HCT116 (cell line): Measurements from ENCODE around the gene IQCK.

Source experiments
- EZH2phosphoT487 ChIP-seq: fragments of 200-600 bp; IDR thresholded peaks from 2 replicates; pipeline ENCODE4 v1.6.1; 2018; ENCODE audit warnings: antibody characterized with exemption, borderline replicate concordance
- JUND ChIP-seq: IDR thresholded peaks from 2 replicates; pipeline ENCODE4 v1.6.1; 2012
- POLR2AphosphoS5 ChIP-seq: IDR thresholded peaks from 2 replicates; pipeline ENCODE4 v1.6.1; 2011; ENCODE audit warnings: mild to moderate bottlenecking, low read depth, low read length, moderate library complexity
- RAD21 ChIP-seq: IDR thresholded peaks from 2 replicates; pipeline ENCODE4 v1.6.1; 2012; ENCODE audit warnings: low read depth, mild to moderate bottlenecking
- SRF ChIP-seq: IDR thresholded peaks from 2 replicates; pipeline ENCODE4 v1.6.1; 2012; ENCODE audit warnings: low read depth
- TF ChIP-seq, protein P1 (sequence below), 3 experiments: fragments of 200-600 bp in 1 of 3; sonication (generic) in 1 of 3; IDR thresholded peaks in 2 of 3; conservative IDR thresholded peaks in 1 of 3; 2 replicates each; pipeline ENCODE4 v1.5.1; 2012 to 2017; ENCODE audit warnings: low read depth in 2 of 3, low read length in 2 of 3, antibody characterized with exemption in 1 of 3, borderline replicate concordance in 1 of 3, control low read depth in 1 of 3, mild to moderate bottlenecking in 1 of 3, mixed read lengths in 1 of 3, mixed run types in 1 of 3, moderate library complexity in 1 of 3; ENCODE audit not compliant: insufficient read depth in 1 of 3

DNA sequence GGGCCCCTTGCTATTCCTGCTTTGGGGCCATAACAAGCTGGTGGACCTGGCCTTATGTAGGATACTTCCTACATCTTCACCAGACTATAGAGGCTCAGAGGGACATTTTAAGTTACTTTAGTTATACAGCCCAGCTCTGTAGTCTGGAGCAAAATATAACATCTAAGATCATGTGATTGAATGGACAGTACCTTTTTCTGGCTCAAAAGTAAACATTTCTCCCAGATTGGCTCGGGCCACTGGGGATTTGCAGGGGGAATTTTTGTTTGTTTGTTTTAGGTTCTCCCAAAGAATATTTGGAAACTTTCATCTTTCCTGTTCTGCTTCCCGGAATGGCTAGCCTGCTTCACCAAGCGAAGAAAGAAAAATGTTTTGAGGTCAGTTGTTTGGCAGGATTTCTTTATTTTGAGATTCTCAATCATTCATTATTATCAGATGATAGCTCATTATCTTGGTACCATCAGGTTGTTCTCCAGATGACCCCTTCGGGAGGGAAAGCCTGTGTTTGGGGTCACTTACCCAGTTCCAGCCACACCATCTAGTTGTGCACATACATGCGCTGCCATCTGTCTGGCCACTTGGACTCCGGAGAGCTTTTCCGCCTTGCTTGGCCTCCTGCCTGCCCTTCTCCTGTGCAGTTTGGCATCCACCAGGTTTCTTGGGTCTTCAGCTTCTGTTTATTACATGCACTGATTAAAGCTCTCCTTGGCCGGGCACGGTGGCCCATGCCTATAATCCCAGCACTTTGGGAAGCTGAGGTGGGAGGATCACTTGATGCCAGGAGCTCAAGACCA lies 17.2 kb downstream of the IQCK start:
- TF ChIP-seq SRF (no peak), RAD21 (no peak), EZH2phosphoT487 (no peak), POLR2AphosphoS5 (no peak), JUND (no peak)
- TF ChIP-seq, protein P1, sequence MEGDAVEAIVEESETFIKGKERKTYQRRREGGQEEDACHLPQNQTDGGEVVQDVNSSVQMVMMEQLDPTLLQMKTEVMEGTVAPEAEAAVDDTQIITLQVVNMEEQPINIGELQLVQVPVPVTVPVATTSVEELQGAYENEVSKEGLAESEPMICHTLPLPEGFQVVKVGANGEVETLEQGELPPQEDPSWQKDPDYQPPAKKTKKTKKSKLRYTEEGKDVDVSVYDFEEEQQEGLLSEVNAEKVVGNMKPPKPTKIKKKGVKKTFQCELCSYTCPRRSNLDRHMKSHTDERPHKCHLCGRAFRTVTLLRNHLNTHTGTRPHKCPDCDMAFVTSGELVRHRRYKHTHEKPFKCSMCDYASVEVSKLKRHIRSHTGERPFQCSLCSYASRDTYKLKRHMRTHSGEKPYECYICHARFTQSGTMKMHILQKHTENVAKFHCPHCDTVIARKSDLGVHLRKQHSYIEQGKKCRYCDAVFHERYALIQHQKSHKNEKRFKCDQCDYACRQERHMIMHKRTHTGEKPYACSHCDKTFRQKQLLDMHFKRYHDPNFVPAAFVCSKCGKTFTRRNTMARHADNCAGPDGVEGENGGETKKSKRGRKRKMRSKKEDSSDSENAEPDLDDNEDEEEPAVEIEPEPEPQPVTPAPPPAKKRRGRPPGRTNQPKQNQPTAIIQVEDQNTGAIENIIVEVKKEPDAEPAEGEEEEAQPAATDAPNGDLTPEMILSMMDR (IDR thresholded peaks at IDR 0.05 in 2 of 3, conservative IDR thresholded peaks at IDR 0.05 in 1 of 3; ENCODE audit: borderline replicate concordance in 1 of 3, insufficient read depth in 1 of 3, low read depth in 2 of 3, low read length in 2 of 3), result no peak
